Ascending aorta (tissue), 2 donors: ENCODE data around the gene NPRL2. TPM values are rescaled to one million over a fixed set of nuclear protein-coding genes. Genes with fewer than 3 reads are reported as not detected.

Experiments
- DNase-seq, 2 donors: peaks; one replicate each; pipeline ENCODE4 v3.0.0-alpha.2; 2019; ENCODE audit warnings: low spot score in 2 of 2
- H3K27ac ChIP-seq, 2 donors: fragments of 200-600 bp; sonication (generic); one replicate each; pipeline ENCODE4 v1.5.1; 2016 to 2017; ENCODE audit warnings: mild to moderate bottlenecking in 1 of 2
- H3K27me3 ChIP-seq: fragments of 200-600 bp; sonication (generic); one replicate; pipeline ENCODE4 v1.5.1; 2017
- H3K36me3 ChIP-seq, 2 donors: fragments of 200-600 bp; sonication (generic); one replicate each; pipeline ENCODE4 v1.5.1; 2016
- H3K4me1 ChIP-seq, 2 donors: fragments of 200-600 bp; sonication (generic); one replicate each; pipeline ENCODE4 v1.5.1; 2016 to 2017; ENCODE audit warnings: mild to moderate bottlenecking in 1 of 2
- H3K4me3 ChIP-seq, 2 donors: fragments of 200-600 bp; sonication (generic); one replicate each; pipeline ENCODE4 v1.5.1; 2016 to 2017; ENCODE audit warnings: mild to moderate bottlenecking in 1 of 2
- H3K9me3 ChIP-seq, 2 donors: fragments of 200-600 bp; sonication (generic); one replicate each; pipeline ENCODE4 v1.5.1; 2016
- intact Hi-C: fragments of 100-400 bp; cut with DNase I; formaldehyde crosslinking; loops from one replicate; pipeline ENCODE4 v1.15.1; 2023
- total RNA-seq: library from RNA; depleted of rRNA; stranded (reverse); fragments of >200 nt; gene quantifications from one replicate; pipeline ENCODE4 v1.1.0, GENCODE V29; 2016
- TF ChIP-seq, protein P1 (sequence below), 3 experiments: fragments of 200-600 bp in 2 of 3; fragments of 450-650 bp in 1 of 3; sonication (generic) in 2 of 3; IDR thresholded peaks; one replicate each; pipeline ENCODE4 v1.5.1; 2016 to 2019; ENCODE audit warnings: antibody characterized with exemption in 3 of 3, mild to moderate bottlenecking in 1 of 3, moderate library complexity in 1 of 3

The NPRL2 gene
- total RNA-seq, 1 donor from 2014 or later: 37.8 TPM

DNA sequence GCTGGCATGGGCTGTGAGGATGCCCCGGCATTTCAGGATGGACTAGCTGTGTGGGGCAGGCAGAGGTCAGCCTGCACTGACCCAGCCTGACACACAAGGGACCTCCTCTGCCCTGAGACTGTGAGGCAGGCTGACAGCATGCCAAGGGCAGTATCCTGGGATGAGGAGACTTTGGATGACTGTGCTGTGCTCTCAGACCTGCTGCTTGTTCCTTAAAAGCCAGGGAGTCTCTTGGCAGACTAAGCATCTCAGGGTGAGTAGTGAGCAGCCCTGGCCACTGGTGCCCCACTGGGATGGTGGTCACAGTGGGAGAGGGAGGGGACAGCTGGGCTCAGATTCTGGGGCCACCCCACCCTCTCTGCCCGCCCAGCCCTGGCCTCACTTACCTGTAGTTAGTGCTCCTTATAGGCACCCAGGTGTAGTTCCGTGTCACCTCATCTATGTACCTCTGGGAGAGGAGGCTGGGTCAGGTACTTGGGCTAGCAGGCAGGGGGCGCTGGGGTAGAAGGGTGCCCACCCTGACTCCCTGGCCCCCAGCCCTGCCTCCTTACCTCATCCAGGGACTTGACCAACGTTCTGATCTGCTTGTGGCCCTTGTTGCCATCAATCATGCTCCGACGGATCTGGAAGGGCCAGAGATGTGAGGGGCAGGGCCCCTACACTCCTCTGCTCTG, 24.8 kb upstream of the NPRL2 start:
- DNase-seq: no peak
- H3K4me3 ChIP-seq: no peak overlapping the region
- no peaks in the 10 kb centered on the region for H3K27me3 ChIP-seq
- intact Hi-C loops: no loop called here
- TF ChIP-seq, protein P1, sequence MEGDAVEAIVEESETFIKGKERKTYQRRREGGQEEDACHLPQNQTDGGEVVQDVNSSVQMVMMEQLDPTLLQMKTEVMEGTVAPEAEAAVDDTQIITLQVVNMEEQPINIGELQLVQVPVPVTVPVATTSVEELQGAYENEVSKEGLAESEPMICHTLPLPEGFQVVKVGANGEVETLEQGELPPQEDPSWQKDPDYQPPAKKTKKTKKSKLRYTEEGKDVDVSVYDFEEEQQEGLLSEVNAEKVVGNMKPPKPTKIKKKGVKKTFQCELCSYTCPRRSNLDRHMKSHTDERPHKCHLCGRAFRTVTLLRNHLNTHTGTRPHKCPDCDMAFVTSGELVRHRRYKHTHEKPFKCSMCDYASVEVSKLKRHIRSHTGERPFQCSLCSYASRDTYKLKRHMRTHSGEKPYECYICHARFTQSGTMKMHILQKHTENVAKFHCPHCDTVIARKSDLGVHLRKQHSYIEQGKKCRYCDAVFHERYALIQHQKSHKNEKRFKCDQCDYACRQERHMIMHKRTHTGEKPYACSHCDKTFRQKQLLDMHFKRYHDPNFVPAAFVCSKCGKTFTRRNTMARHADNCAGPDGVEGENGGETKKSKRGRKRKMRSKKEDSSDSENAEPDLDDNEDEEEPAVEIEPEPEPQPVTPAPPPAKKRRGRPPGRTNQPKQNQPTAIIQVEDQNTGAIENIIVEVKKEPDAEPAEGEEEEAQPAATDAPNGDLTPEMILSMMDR (IDR thresholded peaks at IDR 0.05): no peak
- H3K36me3 ChIP-seq: no peaks in the 10 kb centered on the region
- H3K9me3 ChIP-seq: no peaks in the 10 kb centered on the region
- H3K27ac ChIP-seq: no peak overlapping the region
- H3K4me1 ChIP-seq: no peaks in the 10 kb centered on the region

DNA sequence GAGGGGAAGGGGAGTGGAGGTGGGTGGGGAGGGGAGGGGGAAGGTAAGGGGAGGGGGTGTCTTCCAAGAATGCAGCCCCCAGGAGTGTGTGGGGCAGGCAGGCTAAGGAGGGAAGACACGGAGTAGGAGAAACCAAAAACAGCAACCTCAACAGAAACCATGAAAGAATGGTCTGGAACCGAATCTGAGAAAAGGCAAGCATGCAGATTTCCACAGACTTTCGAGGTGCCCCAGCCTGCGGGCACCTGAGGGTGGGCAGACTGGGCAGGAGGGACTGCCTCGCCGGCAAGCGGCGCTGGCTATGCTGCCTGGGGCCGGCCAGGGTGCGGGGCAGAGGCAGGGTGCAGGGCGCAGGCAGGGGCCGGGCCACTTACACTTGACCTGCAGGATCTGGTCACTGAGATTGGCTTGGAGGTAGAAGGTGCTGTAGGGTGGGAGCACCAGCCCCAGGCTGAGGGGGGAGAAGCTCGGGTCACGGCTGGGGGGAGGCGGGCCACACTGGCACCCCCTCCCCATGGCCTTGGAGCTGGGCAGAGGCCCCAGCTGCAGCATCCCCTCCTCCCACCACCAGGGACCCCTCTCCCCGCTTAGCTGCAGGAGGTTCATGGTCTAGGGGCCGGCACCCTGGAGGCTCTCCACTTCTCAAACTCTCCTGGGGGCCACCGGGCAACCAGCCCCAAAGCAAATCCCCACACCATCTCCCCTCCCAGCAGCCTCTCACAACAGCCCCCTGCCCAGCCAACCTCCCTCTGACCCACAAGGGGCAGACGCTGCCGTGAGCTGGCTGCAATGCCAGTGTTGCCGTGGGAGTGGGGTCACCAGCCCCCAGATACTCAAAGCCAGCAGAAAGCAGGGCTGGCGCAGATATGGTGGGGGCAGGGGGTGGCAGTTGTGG, 24.0 kb upstream of the NPRL2 start:
- no peaks in the 10 kb centered on the region for H3K4me1 ChIP-seq
- intact Hi-C loops: no loop called here
- H3K27me3 ChIP-seq: no peaks in the 10 kb centered on the region
- no peak overlapping the region for H3K4me3 ChIP-seq
- no peaks in the 10 kb centered on the region for H3K36me3 ChIP-seq
- no peak for DNase-seq
- H3K27ac ChIP-seq: no peak overlapping the region
- TF ChIP-seq, protein P1 (IDR thresholded peaks at IDR 0.05): no peak
- H3K9me3 ChIP-seq: no peaks in the 10 kb centered on the region

DNA sequence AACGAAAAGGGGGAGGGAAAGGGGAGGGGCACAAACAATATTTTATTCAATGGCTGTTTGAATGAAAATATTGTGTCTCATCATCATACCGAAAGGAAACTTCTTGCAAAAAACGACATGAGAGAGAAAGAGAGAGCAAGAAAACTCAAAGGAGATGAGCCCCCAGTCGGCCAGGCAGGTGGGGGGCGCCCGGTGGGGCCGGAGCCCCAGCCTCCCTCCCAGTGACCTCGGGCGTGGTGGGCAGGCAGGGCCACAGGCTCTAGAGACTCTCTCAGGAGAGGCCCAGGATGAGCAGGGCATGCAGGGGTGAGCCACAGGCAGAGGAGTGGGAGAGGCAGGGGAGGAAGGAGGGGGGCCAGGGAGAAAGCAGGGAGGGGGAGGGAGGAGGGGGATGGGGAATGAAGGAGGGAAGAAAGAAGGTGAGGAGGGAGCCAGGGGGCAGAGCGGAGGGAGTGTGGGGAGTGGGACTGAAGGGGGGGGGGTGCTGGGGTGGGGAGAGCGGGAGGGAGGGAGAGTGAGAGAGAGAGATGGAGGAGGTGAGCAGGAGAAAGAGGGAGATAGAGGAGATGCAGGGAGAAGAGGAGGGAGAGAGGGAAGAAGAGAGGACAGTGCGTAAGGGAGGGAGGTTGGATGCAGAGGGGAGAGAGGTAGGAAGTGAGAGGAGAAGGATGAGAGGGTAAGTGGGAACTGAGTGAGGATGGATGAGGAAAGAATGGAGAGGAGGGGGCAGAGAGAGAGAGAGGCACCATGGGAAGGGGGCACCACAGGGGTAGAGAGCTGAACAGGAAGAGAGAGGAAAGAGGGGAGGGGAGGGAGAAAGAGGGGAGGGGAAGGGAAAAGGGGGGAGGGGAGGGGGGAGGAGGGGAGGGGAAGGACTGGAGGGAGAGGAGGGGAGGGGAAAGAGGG, 22.8 kb upstream of the NPRL2 start:
- H3K9me3 ChIP-seq: no peaks in the 10 kb centered on the region
- H3K4me3 ChIP-seq: no peak overlapping the region
- no peaks in the 10 kb centered on the region for H3K27me3 ChIP-seq
- H3K27ac ChIP-seq: no peak overlapping the region
- no peak for DNase-seq
- intact Hi-C loops: no loop called here
- no peaks in the 10 kb centered on the region for H3K36me3 ChIP-seq
- TF ChIP-seq, protein P1 (IDR thresholded peaks at IDR 0.05): no peak
- no peaks in the 10 kb centered on the region for H3K4me1 ChIP-seq

DNA sequence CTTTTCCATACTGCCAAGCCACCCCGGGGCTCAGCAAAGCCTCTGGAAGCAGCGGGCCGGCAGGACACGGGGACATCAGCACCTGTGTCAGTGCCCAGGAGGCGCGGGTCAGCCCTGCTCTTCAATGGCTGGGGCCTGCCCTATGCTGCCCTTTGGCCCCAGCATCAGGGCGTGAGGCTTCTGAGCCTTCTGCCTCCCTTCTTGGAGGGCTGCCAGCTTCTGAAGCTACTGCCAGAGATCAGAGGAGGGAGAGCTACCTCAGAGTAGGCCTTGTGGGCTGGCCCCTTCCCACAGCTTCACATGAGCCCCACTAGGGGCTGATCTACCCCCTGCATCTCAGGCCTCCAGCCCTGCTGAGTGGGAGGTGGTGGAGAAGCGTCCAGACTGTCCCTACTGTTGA, 21.8 kb upstream of the NPRL2 start:
- TF ChIP-seq, protein P1 (IDR thresholded peaks at IDR 0.05): no peak
- Histone ChIP-seq H3K9me3 (no peaks in the 10 kb centered on the region), H3K36me3 (no peaks in the 10 kb centered on the region), H3K27me3 (no peaks in the 10 kb centered on the region), H3K27ac (no peak overlapping the region), H3K4me1 (no peaks in the 10 kb centered on the region), H3K4me3 (no peak overlapping the region)
- intact Hi-C loops: no loop called here
- DNase-seq: no peak

DNA sequence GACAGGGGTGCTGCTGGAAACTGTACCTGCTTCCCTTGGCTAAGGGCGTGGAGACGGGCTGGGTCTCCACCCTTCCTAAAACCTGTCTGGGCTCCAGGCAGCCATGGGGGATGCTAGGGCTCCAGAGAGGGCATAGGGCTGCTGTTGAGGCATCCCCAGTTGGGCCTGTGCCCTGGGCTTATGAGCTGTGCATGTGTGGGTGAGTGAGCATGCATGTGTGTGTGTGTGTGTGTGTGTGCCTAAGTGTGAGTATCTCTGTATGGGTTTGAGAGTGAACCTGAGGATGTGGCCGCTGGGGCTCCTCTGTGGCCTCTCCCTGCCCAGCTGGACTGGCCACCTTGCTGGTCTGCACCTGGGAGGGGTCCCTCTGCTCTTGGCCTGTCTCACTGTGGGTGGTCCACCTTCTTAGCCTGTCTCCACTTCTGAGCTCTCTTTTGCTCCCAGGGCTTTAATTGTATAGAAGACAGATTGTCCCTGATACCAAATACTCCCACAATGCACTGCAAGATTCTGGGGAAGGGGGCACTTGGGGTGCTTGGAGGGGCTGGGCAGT, 20.6 kb upstream of the NPRL2 start:
- H3K27ac ChIP-seq: no peak overlapping the region
- no peak for DNase-seq
- H3K4me1 ChIP-seq: no peaks in the 10 kb centered on the region
- H3K36me3 ChIP-seq: no peaks in the 10 kb centered on the region
- TF ChIP-seq, protein P1 (IDR thresholded peaks at IDR 0.05): no peak
- no peak overlapping the region for H3K4me3 ChIP-seq
- no peaks in the 10 kb centered on the region for H3K27me3 ChIP-seq
- no peaks in the 10 kb centered on the region for H3K9me3 ChIP-seq
- intact Hi-C loops: no loop called here
